Measurements from ENCODE around the gene TGM4. TPM values are rescaled to one million over a fixed set of nuclear protein-coding genes. Genes with fewer than 3 reads are reported as not detected.

TGM4 gene
- total RNA-seq, 1 donor from 2014 or later: 0.18 TPM

- H3K27ac Mint-ChIP-seq (ENCODE audit: unreplicated experiment): no peak overlapping the region
- Histone ChIP-seq H3K27ac (ENCODE audit: low read depth, low read length) (no peak overlapping the region), H3K36me3 (ENCODE audit: insufficient read depth, low read length) (peaks cover 2% of the 10 kb centered on the region)
Observed at GRCh38 chr3:44931791-44932190, 57.4 kb downstream of the TGM4 start.

GRCh38 chr3:44932271-44932670, 57.9 kb downstream of the TGM4 start:
- Histone ChIP-seq H3K9me3 (ENCODE audit: insufficient read depth, low read depth, low read length) (no peaks in the 10 kb centered on the region), H3K4me1 (ENCODE audit: insufficient read depth, low read length) (no peaks in the 10 kb centered on the region), H4K20me1 (ENCODE audit: insufficient read depth, low read length) (peaks cover 15% of the 10 kb centered on the region), H2AFZ (ENCODE audit: low read depth, low read length) (no peak overlapping the region), H3K27me3 (ENCODE audit: insufficient read depth, low read length) (no peaks in the 10 kb centered on the region), H3K27ac (ENCODE audit: low read depth, low read length) (no peak overlapping the region), H3K36me3 (ENCODE audit: insufficient read depth, low read length) (peaks cover under 1% of the 10 kb centered on the region), H3K79me2 (ENCODE audit: insufficient read depth, low read length) (no peaks in the 10 kb centered on the region), H3K9ac (ENCODE audit: low read length) (no peak overlapping the region), H3K4me3 (ENCODE audit: insufficient read depth, low read depth, low read length) (no peak overlapping the region), H3K4me2 (ENCODE audit: low read length) (no peak overlapping the region)
- DNase-seq (ENCODE audit: low read depth) (no peak), FAIRE-seq (no peak)
- Mint-ChIP-seq H3K4me1 (ENCODE audit: low read depth, unreplicated experiment) (no peaks in the 10 kb centered on the region), H3K4me3 (ENCODE audit: unreplicated experiment) (no peak overlapping the region), H3K27me3 (ENCODE audit: low read depth, unreplicated experiment) (no peaks in the 10 kb centered on the region), H3K9me3 (ENCODE audit: unreplicated experiment) (no peaks in the 10 kb centered on the region), H3K36me3 (ENCODE audit: low read depth, unreplicated experiment) (peaks cover 27% of the 10 kb centered on the region), H3K27ac (ENCODE audit: unreplicated experiment) (no peak overlapping the region)
- TF ChIP-seq EZH2 (IDR thresholded peaks at IDR 0.05; ENCODE audit: insufficient read depth, low read length) (no peak), CTCF (IDR thresholded peaks at IDR 0.05; ENCODE audit: insufficient read depth, low read depth, low read length) (no peak)

More at GRCh38 chr3:44931791-44932190, 57.4 kb downstream of the TGM4 start:
- TF ChIP-seq CTCF (IDR thresholded peaks at IDR 0.05; ENCODE audit: insufficient read depth, low read depth, low read length) (no peak), EZH2 (IDR thresholded peaks at IDR 0.05; ENCODE audit: insufficient read depth, low read length) (no peak)
- Mint-ChIP-seq H3K9me3 (ENCODE audit: unreplicated experiment) (no peaks in the 10 kb centered on the region), H3K36me3 (ENCODE audit: low read depth, unreplicated experiment) (peaks cover 28% of the 10 kb centered on the region), H3K4me3 (ENCODE audit: unreplicated experiment) (no peak overlapping the region), H3K4me1 (ENCODE audit: low read depth, unreplicated experiment) (no peaks in the 10 kb centered on the region), H3K27me3 (ENCODE audit: low read depth, unreplicated experiment) (no peaks in the 10 kb centered on the region)
- no peak for FAIRE-seq
- no peak overlapping the region for H2AFZ ChIP-seq (ENCODE audit: low read depth, low read length)
- H3K4me2 ChIP-seq (ENCODE audit: low read length): no peak overlapping the region
- H3K4me1 ChIP-seq (ENCODE audit: insufficient read depth, low read length): no peaks in the 10 kb centered on the region
- no peak overlapping the region for H3K4me3 ChIP-seq (ENCODE audit: insufficient read depth, low read depth, low read length)
- DNase-seq (ENCODE audit: low read depth): no peak
- no peak overlapping the region for H3K9ac ChIP-seq (ENCODE audit: low read length)
- no peaks in the 10 kb centered on the region for H3K9me3 ChIP-seq (ENCODE audit: insufficient read depth, low read depth, low read length)
- peaks cover 15% of the 10 kb centered on the region for H4K20me1 ChIP-seq (ENCODE audit: insufficient read depth, low read length)
- H3K27me3 ChIP-seq (ENCODE audit: insufficient read depth, low read length): no peaks in the 10 kb centered on the region
- no peaks in the 10 kb centered on the region for H3K79me2 ChIP-seq (ENCODE audit: insufficient read depth, low read length)

- Mint-ChIP-seq H3K27ac (ENCODE audit: unreplicated experiment) (no peak overlapping the region), H3K4me3 (ENCODE audit: unreplicated experiment) (no peak overlapping the region), H3K9me3 (ENCODE audit: unreplicated experiment) (no peaks in the 10 kb centered on the region), H3K4me1 (ENCODE audit: low read depth, unreplicated experiment) (no peaks in the 10 kb centered on the region), H3K36me3 (ENCODE audit: low read depth, unreplicated experiment) (peaks cover 30% of the 10 kb centered on the region), H3K27me3 (ENCODE audit: low read depth, unreplicated experiment) (no peaks in the 10 kb centered on the region)
- Histone ChIP-seq H3K27me3 (ENCODE audit: insufficient read depth, low read length) (no peaks in the 10 kb centered on the region), H3K9me3 (ENCODE audit: insufficient read depth, low read depth, low read length) (no peaks in the 10 kb centered on the region), H3K9ac (ENCODE audit: low read length) (no peak overlapping the region), H3K79me2 (ENCODE audit: insufficient read depth, low read length) (no peaks in the 10 kb centered on the region), H3K4me3 (ENCODE audit: insufficient read depth, low read depth, low read length) (no peak overlapping the region), H3K4me1 (ENCODE audit: insufficient read depth, low read length) (no peaks in the 10 kb centered on the region), H3K27ac (ENCODE audit: low read depth, low read length) (no peak overlapping the region), H2AFZ (ENCODE audit: low read depth, low read length) (no peak overlapping the region), H3K36me3 (ENCODE audit: insufficient read depth, low read length) (no peaks in the 10 kb centered on the region), H4K20me1 (ENCODE audit: insufficient read depth, low read length) (peaks cover 15% of the 10 kb centered on the region), H3K4me2 (ENCODE audit: low read length) (no peak overlapping the region)
- no peak for FAIRE-seq
- DNase-seq (ENCODE audit: low read depth): no peak
- TF ChIP-seq EZH2 (IDR thresholded peaks at IDR 0.05; ENCODE audit: insufficient read depth, low read length): no peak
- TF ChIP-seq CTCF (IDR thresholded peaks at IDR 0.05; ENCODE audit: insufficient read depth, low read depth, low read length): no peak
Observed at GRCh38 chr3:44932986-44933944, 58.9 kb downstream of the TGM4 start.

Data from astrocyte (in vitro differentiated cells and primary cell).